DMS53 treated with DMSO at 0.1 percent for 48 hours (cell line): ENCODE data around the gene CLPTM1.
"Not testable (repeated sequence)": the region's sequence is repeated elsewhere in the genome, so short reads cannot be mapped to it uniquely, and the experiment has no call there.

Source experiments
- DNase-seq: peaks from one replicate; lab custom pipeline; 2025; ENCODE audit not compliant: unreplicated experiment; lab: John Stamatoyannopoulos, UW

The CLPTM1 gene

DNA sequence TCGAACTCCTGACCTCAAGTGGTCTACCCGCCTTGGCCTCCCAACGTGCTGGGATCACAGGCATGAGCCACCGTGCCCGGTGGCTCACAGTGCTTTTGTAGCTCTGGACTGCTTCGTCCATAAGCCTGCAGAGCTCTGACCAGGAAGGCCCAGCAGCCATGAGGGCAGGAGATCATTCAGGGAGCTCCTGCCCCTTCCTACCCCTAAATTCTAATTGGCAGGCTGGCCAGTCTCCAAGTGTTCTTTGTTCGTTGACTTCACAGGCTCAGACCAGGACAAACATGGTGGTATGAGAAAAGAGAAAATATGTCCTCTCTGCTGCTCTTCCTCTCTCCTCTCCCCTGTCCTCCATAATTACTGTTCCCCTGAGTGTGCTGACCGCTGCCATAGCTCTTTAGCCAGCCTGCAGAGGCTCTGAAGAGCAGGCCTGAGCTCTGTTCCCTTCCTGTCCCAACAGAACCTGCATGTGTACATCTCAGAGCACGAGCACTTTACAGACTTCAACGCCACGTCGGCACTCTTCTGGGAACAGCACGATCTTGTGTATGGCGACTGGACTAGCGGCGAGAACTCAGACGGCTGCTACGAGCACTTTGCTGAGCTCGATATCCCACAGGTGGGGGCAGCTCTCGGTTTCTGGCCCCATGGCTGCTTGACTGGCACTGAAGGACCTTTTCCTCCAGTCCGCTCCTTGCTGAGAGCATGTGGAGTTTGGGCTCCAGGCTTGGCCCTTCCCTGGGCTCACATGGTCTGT lies 19.0 kb downstream of the CLPTM1 start:
- no peak for DNase-seq

GRCh38 chr19:44974857-44975256 lies 19.7 kb downstream of the CLPTM1 start:
- DNase-seq = no peak

DNA sequence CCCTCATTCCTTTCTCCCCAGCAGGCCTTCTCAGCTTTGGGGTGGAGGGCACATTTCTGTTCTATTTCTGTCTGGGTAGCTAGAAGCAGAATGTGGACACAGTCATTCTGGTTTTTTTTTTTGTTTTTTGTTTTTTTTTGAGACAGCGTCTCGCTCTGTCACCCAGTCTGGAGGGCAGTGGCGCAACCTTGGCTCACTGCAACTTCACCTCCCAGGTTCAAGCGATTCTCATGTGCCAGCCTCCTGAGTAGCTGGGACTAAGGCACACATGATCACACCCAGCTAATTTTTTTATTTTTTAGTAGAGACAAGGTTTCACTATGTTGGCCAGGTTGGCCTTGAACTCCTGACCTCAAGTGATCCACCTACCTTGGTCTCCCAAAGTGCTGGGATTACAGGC lies 20.3 kb downstream of the CLPTM1 start:
- no peak for DNase-seq

- no peak for DNase-seq
Observed at GRCh38 chr19:44984005-44984404, 28.8 kb downstream of the CLPTM1 start.

DNA sequence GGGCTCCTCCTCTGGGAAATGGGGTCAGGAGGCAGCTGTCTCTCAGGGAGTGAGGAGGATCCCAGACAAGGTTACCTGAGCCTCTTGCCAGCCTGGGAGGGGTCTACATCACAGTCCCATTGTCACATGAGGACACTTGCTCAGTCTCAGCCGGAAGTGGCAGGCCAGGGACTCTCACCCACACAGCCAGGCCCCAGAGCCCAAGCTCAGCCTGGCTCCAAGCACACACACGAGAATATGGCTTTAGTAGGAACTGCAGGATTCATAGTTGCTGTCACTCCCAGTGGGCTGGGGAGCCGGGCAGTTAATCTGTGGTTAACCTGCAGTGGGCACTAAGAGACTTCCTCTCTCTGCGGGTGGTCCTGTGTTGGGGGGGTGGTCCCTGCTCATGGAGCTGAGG lies 30.3 kb downstream of the CLPTM1 start:
- DNase-seq = no peak

GRCh38 chr19:44986389-44986788 lies 31.2 kb downstream of the CLPTM1 start:
- DNase-seq = no peak

- no peak for DNase-seq
Observed at GRCh38 chr19:44987148-44987675, 32.0 kb downstream of the CLPTM1 start.

- DNase-seq = no peak
Observed at GRCh38 chr19:44988273-44988672, 33.1 kb downstream of the CLPTM1 start.

DNA sequence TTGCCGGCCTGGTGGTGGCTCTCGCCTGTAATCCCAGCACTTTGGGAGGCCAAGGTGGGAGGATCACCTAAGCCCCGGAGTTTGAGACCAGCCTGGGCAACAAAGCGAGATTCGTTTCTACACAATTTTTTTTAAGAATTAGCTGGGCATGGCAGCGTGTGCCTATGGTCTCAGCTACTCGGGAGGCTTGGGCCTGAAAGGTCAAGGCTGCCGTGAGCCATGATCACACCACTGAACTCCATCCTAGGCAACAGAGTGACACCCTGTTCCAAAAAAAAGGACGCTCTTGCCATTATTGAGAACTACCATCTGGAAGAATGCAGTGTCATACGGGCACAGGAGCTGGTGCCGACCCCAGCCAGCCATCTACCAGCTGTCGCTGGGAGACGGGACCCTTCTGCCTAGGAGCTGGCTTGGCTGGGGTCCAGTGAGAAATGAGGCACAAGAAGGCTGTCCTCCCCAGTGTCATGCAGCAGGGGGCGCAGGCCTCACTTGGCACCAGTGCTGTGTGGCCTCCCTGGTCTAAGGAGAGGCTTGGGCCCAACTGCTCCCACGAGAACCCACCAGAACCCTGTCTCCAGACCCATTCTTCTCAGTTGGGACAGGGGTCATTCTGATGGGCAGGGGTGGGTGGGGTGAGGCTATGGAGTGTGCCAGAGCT lies 33.8 kb downstream of the CLPTM1 start:
- no peak for DNase-seq

- no peak for DNase-seq
Observed at GRCh38 chr19:44990459-44990858, 35.3 kb downstream of the CLPTM1 start.

DNA sequence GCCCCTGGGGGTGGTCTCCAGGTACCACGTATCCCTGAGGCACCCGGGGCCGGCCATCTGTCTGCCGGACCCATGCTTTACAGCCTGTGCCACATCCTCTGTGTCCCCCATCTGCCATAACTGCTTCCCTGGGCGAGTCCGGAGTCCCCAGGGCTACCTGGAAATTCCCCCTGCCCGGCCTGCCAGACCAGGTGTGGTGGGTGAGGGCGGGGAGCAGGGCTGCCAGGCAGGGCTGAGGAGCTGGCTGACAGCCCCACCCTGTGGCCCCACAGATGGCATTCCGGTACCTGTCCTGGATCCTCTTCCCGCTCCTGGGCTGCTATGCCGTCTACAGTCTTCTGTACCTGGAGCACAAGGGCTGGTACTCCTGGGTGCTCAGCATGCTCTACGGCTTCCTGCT lies 35.8 kb downstream of the CLPTM1 start:
- DNase-seq = no peak

DNA sequence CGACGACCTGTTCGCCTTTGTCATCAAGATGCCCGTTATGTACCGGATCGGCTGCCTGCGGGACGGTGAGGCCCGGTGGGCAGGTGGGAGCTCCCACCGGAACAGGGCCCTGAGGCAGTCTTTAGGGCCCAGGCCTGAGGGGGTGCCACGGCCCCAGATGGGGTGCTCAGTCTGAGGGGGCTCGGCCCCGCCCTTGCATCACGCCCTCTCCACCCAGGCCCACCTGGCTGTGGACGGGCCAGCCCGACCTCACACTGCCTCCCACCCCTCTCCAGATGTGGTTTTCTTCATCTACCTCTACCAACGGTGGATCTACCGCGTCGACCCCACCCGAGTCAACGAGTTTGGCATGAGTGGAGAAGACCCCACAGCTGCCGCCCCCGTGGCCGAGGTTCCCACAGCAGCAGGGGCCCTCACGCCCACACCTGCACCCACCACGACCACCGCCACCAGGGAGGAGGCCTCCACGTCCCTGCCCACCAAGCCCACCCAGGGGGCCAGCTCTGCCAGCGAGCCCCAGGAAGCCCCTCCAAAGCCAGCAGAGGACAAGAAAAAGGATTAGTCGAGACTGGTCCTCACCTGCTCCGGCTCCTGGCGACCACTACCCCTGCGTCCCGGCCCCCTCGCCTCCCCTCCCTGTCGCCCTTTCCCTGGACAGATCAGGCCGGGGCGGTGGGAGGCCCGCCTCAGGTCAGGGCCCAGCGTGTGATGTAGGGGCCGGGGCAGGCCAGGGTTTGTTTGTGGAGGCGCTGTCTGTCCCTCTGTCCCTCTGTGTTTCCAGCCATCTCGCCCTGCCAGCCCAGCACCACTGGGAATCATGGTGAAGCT lies 37.4 kb downstream of the CLPTM1 start:
- DNase-seq = no peak

GRCh38 chr19:44993526-44993925 lies 38.3 kb downstream of the CLPTM1 start:
- DNase-seq = no peak

DNA sequence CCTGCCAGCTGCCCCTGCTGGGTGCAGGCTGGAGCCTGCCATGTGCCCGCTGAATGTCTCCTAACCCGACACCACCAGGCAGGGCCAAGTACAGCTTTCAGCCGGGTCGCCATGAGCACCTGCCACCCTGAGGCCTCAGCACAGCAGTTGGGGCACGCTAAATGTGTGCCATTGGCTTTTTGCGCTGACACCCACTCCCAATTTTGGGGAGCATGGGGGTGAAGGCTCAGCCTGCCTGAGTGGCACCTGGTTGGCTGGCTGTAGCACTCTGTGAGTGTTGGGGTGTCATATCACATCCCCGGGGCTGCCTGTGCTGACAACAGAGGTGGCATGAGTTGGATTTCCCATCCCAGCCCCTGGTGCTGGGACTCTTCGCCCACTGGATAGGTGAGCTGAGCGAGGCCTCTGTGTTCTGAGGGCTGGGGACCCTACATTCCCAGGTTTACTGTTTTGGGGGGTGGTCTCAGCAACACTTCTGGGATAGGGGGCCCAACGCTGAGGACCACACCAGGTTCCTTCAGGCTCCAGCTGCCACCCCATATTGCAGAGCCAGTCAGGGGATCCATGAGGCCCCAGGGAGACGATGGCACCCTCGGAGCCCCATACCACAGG lies 38.9 kb downstream of the CLPTM1 start:
- DNase-seq = no peak

GRCh38 chr19:44998025-44998424 lies 42.8 kb downstream of the CLPTM1 start:
- DNase-seq = no peak

- not testable (repeated sequence) for DNase-seq
Observed at GRCh38 chr19:44999131-44999925, 44.1 kb downstream of the CLPTM1 start.

DNA sequence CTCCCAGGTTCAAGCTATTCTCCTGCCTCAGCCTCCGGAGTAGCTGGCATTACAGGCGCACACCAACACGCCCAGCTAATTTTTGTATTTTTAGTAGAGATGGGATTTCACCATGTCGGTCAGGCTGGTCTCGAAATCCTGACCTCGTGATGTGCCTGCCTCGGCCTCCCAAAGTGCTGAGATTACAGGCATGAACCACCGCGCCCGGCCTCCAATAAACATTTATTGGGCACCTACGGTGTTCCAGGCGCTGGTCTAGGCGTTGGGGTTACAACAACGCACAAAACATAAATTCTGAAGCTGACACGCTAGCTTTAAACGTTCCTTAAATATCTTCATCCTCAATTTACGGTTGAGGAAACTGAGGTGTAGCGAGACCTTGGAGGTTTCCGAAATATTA lies 45.5 kb downstream of the CLPTM1 start:
- not testable (repeated sequence) for DNase-seq

- peak; percentile 46 for DNase-seq
Observed at GRCh38 chr19:45001087-45001739, 46.0 kb downstream of the CLPTM1 start, which contains the start of gene RELB. RELB (plus strand) TSS chr19:45001464; CDS start chr19:45001580, 116 bp downstream.

GRCh38 chr19:45003485-45003884 lies 48.3 kb downstream of the CLPTM1 start:
- no peak for DNase-seq

GRCh38 chr19:45005787-45006186 lies 50.6 kb downstream of the CLPTM1 start:
- no peak for DNase-seq
